GM18951 (cell line): ENCODE measurements around the gene PDXP.

Source experiments
- POLR2A ChIP-seq: IDR thresholded peaks from 4 replicates; pipeline ENCODE4 v1.6.1; 2011; ENCODE audit warnings: mild to moderate bottlenecking; ENCODE audit not compliant: insufficient read length, insufficient read depth; ENCODE audit errors: extremely low read depth
- in situ Hi-C: fragments of 300-500 bp; cut with MboI; formaldehyde crosslinking; loops from one replicate; pipeline ENCODE4 v1.12.0; 2022; ENCODE audit warnings: low sequenced_read_pairs, mixed read lengths, inconsistent platforms; ENCODE audit not compliant: unreplicated experiment

PDXP gene

DNA sequence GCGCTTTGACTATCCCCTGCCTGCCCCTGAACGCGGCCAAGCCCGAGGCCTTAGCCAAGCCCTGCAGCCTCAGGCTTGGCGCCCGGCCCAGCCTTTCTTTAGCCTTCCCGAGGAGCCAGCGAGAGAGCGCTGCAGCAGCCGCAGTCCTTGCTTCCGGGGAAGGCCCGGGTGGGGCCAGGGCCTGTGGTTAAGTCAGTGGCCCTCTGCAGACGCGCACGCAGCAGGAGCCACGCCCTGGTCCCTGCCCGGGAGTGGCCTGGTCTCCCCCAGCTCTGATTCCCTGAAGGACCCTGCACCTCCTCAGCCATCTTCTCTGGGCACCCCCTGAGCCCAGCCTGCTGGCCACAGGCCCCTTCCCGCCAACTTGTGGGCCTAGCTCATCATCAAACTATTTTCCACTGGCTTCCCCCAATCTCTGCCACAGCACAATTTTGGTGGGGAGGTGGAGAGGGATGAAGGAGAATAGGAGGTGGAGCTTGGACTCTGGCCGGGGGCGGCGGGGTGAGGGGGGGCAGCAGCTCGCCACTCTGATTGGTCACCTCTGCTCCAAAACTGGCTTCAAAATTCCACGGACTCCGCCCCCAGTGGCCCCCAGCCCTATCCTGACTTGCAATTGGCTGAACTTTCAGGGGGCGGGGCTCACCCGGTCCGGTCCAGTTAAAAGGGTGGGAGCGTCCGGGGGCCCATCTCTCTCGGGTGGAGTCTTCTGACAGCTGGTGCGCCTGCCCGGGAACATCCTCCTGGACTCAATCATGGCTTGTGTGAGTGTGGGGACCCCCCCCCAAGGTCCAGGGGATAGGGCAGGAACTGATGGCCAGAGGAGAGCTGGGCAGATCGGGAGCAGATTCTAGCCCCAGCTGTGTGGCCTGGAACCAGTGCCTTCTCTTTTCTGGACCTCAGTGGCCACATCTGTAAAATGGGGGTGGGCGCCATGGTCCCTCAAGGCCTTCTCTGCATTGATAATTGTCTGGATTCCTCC lies 16.7 kb downstream of the PDXP start, which contains the start of gene LGALS1:
TSS of gene LGALS1 (plus strand) at position 686 of the 979 bp plus-strand sequence. CDS start at position 753, 67 bp downstream.
- in situ Hi-C loops = no loop called here
- peak; percentile 82 for TF ChIP-seq POLR2A

DNA sequence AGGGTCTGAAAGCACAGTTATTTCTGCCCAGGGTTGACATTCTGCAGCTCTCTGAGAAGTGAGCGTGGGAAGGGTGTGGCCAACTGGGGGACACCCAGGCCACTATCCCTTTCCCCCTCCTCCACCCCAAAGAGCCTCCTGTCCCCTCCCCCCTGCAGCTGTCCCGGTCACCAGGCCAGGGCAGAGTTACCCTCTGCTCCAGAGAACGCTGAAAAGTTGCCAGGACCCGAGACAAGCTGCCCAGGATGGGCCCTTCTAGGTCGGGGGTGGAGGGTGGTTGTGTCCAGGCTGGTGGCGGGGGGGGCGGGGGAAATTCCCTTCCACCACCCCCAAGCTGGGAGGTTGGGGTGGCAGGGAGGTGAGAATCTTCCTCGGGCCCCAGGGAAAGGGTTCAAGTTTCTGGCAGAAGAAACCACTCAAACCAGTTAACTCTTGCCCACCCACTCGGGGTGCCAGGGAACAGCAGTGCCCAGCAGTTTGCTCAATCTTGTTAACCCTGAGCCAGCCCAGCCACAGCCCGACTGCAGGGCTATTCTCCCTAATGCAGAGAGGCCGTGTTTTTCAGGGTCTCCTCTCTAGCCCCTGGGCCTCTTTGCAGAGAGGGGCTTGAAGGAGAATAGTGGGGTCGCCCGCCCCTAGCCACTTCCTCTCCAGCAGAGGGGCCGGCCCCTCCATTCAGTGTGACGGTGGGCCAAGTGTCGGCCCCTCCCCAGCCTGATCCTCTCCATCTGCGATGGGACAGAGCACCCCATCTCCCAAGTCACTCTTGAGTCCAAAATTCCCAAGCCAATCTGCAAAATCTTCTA lies 17.6 kb downstream of the PDXP start:
- TF ChIP-seq POLR2A = no peak
- in situ Hi-C loops = no loop called here

DNA sequence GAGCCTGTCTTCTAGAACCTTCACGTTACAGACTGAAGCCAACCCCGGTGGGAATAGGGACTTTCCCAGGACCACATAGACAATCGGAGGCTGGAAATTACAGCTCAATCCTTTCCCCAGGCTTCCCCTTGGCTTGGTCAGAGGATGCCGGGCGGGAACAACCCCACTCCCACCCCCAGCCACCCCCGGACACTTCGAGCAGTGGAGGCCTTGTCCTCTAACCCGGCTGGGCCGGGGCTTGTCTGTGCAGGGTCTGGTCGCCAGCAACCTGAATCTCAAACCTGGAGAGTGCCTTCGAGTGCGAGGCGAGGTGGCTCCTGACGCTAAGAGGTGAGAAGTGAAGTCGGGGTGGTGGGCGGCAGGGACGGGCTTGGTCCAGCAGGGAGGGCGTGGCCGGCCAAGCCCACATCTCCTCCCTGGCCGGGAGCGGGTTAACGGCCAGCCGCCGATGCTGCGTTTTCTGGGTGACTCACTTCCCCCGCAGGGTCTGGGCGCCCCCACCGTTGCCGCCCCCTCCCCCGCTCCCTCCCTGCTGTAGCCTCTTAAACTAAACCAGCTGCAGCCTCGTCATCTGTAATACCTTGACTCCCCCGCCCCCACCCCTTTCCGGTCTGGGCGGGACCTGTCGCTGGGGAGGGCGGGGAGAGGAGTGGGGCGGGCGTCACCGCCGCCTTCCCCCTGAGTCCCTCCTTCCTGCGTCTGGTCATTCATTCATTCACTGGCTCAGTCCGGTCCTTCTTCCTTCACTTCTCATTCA lies 18.4 kb downstream of the PDXP start:
- in situ Hi-C loops = no loop called here
- TF ChIP-seq POLR2A = peak; percentile 64

DNA sequence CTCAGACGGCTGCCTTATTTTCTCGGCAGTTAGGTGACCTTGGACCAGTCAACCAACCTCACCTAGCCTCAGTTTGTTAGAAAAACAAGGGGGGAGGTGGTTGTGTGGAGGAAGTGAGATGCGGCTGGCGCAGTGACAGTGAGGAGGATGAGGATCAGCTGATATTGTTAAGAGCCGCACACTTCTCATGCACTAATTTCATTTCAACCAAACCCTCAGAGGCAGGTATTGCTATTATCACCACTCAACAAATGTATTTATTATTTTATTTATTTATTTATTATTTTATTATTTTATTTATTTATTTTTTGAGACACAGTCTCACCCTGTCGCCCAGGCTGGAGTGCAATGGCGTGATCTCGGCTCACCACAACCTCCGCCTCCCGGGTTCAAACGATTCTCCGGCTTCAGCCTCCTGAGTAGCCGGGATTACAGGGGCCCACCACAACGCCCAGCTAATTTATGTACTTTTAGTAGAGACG lies 19.0 kb downstream of the PDXP start:
- TF ChIP-seq POLR2A = no peak
- in situ Hi-C loops = no loop called here

DNA sequence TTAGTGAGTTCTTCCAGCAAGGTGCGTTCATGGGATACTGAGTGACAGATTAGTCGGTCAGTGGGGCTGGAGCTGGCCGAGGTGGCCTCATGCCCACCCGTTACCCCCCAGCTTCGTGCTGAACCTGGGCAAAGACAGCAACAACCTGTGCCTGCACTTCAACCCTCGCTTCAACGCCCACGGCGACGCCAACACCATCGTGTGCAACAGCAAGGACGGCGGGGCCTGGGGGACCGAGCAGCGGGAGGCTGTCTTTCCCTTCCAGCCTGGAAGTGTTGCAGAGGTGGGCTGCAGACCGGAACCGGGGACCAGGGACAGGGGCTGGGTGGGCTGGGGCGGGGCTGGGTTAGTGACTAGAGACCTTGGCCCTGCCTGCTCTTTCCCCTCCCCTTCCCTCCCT lies 19.8 kb downstream of the PDXP start:
- in situ Hi-C loops = no loop called here
- TF ChIP-seq POLR2A = no peak

DNA sequence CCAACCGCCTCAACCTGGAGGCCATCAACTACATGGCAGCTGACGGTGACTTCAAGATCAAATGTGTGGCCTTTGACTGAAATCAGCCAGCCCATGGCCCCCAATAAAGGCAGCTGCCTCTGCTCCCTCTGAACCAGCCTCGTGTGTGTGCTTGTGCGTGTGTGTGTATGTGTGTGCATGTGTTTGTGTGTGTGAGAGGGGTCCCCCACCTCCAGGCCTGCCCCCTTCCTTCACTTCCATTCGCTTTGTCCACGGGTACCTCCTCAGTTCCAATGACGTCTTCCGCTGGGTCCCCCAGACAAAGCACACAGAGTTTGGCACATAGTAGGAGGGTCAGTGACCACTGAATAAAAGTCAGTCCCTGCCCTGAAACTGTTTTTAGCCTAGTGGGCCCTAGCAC lies 21.1 kb downstream of the PDXP start:
- in situ Hi-C loops = no loop called here
- no peak for TF ChIP-seq POLR2A

DNA sequence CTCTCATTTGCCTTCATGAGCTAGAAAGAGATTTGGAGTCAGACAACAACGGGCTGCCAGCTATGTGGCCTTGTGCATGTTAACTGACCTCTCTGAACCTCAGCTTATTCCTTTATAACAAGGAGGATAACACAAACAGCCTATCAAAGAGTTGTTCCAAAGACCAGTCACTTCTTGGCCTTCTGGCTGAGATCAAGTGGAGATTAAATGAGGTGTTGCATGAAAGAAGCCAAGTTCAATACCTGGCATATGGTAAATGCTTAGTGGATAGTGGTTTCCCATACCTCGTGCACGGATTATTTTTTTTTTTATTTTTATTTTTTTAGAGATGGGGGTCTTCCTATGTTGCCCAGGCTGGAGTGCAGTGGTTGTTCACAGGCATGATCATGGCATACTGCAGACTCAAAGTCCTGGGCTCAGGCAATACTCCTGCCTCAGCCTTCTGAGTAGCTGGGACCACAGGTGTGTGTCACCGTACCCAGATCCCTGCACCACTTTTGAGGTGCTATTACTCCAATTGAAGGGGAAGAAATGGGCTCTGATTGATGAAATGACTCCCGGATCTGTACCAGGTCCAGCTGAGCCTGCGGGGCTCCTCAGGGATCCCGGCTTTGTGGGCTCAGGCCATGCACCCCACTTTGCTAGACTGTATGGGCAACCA lies 21.8 kb downstream of the PDXP start:
- in situ Hi-C loops = no loop called here
- TF ChIP-seq POLR2A = peak; percentile 6

DNA sequence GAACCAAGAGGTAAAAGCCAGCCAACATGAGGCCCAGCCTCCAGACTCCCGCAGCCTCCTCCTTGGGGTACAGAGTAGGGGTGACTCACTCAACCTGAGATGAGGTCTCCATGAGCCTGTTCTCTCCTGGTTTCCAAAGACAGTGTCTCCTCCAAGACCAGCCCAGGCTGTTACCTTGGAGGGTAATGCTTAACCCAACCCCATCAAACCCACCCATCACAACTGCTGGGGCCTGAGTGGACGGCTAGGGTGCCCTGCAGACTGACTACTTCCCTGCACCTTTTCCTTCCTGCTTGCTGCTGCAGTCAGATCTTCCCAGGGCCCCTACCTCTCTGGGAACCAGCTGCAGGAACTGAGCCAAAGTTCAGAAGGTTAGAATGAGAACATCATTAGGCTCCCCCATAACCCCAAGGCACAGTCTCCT lies 22.5 kb downstream of the PDXP start:
- in situ Hi-C loops = no loop called here
- TF ChIP-seq POLR2A = no peak

DNA sequence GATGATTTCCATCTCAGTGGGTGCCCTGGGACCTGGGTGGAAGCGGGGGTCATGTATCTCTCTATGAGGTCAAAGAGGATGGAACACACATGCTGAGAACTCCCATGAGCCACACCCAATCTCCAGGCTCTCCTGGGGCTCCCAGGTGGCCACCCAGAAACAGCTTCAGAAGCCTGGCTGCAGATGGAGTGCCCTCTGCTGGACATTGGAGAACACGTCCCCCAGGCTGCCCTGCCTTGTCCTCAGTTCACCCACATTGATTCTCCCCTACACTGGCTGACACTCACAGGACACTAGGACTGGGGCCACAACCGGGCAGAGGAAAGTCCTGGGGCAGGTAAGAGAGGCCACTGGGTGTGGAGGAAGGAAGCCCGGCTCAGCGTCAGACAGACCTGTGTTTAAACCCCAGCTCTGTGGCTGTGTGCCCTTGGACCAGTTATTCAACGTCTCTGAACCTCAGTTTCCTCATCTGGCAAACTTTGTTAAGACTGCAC lies 23.1 kb downstream of the PDXP start:
- no peak for TF ChIP-seq POLR2A
- in situ Hi-C loops = no loop called here

DNA sequence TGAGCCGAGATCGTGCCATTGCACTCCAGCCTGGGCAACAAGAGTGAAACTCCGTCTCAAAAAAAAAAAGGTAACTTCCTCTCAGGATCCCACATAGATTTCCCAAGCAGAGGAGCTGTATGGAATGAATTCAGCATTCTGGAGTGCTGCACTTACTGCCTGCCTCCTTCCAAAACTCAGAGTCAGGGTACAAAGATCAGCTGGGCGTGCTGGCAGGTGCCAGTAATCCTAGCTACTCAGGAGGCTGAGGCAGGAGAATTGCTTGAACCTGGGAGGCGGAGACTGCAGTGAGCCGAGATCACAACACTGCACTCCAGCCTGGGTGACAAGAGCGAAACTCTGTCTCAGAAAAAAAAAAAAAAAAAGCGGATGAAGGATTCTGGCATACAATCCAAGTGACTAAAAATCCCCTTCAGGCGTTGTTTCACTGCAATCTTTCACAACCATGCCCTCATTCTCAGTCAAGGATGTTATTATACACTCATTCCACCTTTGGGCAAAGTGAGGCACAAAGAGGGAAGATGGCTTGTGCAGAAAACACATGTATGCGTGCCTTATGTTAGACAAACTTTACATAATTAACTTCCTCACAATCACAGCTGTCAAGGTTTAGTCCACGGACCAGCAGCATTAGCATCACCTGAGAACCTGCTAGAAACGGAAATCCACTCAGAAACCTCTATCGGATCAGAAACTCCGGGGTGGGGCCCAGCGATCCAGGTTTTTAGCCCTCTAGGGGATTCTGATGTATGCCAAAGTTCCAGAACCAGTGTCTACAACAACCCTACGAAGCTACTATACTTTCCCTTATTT lies 26.5 kb downstream of the PDXP start:
- in situ Hi-C loops = no loop called here
- no peak for TF ChIP-seq POLR2A
